GM18511 (cell line): ENCODE results near the gene MAML3.

Experiments used
- ATAC-seq: cut with Tn5 transposase; IDR thresholded peaks from one replicate; pipeline ENCODE4 v1.9.1; 2021; ENCODE audit warnings: mild to moderate bottlenecking, moderate library complexity; ENCODE audit not compliant: unreplicated experiment

The MAML3 gene

DNA sequence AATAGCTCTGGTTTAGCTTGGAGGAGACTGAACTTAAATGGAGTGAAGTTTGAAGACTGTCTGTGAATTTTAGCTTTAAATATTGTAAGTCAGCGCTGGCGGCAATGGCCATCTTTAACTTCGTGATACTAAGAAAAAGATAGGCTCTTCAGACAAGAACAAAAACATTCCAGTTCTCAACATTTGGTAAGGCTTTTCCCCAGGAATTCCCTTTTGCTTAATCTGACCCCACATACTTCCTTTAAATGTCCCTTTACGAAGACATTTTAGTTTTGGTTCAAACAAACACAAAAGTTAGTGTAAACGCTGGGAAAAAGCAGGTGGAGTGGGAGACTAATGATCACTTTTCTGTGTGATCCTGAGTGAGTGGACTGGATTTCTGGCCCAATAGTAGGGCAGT lies 106.2 kb downstream of the MAML3 start:
- no peak for ATAC-seq

GRCh38 chr4:140047017-140047640 lies 106.9 kb downstream of the MAML3 start:
- no peak for ATAC-seq

DNA sequence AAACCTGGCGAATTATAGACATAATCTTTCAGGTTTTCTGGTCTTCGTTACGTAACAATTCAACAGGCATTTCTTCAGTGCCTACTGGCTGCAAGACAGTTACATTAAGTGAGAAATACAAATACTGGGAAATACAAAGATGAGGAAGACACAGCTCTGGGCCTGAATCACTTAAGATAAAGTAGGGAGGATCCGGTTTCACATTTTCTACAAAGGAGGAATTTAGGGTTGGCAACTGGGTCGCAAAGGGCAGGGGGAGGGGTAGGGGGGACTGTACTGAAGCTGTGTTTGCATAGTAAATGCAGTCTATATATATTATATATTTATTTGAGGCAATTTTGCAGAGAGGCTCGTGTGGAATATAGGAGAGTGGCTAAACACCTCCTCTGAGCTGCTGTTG lies 107.4 kb downstream of the MAML3 start:
- no peak for ATAC-seq

DNA sequence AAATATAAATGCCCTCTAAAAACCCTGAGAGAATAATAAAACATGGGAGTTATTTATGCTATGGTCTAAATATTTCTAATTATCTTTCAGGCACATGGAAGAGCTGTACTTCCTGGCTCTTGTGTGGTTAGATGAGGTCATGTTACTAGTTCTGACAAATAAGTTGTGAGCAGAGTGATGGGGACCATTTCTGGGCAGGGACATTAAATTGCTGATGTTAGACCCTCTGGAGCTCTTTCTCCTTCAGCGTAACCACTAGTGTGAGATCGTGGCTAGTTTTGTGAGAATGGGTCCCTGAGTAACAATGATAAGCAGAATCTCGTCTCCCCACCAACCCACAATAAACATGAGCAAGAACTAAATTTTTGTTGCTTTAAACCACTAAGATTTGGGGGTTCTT lies 108.0 kb downstream of the MAML3 start:
- no peak for ATAC-seq

DNA sequence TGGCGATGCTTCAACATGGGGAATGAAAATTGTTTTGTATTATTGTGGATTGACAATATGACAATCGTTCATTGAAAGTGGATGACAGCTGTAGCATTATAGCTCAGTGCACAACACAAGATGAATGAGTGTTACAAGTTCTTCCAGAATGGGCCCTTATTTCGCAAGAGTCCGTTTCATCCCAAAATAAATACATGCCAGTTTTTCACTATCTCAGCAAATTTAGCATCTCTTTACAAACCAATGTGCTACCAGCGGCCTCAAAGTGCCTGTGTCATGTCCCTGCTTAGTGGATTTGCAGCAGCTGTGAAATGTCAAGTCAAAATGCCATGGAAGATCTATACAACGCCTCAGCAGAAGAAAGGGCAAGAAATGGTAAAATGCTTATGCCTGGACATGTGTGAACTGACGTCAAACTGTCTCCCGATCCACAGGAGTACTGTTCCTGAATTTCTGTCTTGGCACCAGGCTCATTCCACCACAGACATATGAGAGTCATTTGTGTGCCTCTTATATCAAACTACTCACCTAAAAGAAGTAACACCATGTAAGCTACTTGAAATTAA lies 109.6 kb downstream of the MAML3 start:
- ATAC-seq: no peak

- ATAC-seq: no peak
These were observed 111.3 kb downstream of the MAML3 start for GRCh38 chr4:140042634-140043033.

DNA sequence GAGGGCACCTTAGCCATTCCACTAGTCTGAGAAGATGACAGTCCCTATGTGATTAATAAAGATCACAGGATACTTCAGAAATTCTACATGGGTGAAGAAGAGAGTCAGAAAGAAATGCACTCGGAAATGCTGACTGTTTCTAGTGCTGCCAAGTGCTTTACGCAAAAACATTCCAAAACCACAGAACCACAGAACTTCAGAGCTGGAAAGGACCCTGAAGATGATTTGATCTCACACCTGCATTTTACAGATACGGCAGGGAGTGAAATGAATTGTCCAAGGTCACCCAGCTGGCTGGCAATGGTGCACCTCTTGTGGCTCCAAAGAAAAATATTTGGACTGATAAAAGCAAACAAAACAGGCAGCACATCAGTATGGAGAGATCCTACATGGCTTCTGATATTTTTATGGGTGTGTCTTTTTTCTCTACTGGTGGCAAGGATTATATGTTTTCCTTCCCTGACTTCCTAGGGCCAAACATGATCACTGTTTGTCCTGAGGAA lies 115.9 kb downstream of the MAML3 start:
- no peak for ATAC-seq

GRCh38 chr4:140037353-140038030 lies 116.5 kb downstream of the MAML3 start:
- no peak for ATAC-seq

DNA sequence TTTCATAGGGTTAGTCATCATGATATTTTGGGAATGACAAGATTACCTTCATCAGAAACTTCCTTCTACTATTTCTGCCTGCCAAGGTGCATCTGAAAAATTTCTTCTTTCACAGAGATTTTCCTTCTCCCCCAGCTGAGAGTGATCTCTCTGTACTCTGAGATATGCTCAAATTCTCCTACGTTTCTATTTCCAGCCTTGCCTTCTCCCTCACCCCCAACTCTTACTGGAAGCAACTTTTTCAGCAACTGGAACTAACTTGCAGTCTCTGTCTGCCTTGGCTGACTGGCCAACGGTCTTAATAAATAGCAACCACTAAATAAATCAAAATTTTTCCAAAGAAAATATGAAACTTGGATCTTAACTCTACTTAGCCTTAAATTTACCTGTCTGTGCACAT lies 122.3 kb downstream of the MAML3 start:
- ATAC-seq: no peak

DNA sequence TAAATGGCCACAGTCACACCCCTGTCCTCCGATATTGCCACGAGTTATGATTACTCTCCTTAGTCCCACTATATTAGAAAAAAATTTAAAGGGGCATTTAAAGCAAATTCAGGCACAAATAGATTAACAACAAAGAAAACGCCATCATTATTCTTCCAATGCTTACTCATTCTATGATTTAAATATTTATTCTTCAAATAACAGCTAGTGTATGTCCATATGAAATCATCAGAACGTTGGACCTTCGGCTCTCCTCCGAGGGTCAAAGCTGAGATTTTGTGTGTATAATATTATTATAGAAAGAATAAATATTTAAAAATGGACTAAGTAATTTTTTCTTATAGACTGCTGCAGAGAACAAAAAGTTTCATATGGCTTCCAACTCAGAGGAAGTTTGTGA lies 122.9 kb downstream of the MAML3 start:
- no peak for ATAC-seq

- ATAC-seq: no peak
These were observed 125.1 kb downstream of the MAML3 start for GRCh38 chr4:140028676-140029517.

DNA sequence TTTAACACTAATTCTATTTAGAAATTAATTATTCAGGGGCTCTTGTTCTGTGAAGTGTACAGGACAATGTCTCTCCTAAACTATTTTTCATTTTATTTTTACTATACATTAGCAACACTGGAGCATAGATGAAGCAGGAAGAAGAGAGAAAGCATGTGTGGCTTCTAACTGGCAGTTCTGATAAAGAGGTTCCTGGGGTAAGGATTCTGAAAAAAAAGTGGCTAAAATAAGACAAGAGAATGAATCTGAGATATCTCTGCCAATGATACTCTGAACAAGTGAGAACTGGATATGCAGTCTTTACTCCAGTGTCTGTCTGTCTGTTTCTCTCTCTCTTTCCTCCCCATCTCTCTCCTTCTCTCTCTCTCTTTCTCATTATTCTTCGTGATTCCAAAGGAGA lies 125.9 kb downstream of the MAML3 start:
- no peak for ATAC-seq

DNA sequence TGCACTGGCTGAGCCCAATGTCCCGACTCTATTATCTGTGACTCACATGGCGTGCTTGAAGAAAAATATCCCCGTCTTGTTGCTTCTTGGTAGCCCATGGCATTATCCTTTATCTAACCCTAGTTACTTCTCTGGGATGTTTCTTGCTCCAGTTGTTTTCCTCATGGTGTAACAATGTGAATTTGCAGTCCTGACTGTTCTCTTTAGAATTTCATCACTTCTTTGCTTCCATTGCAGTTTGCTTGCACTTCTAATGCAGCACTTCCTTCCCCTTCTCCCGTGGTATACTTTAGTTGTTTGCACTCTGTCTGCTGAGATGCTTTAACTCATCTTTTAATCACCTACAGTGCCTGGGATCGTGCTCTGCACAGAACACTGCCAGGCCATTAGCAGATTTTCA lies 126.9 kb downstream of the MAML3 start:
- no peak for ATAC-seq

GRCh38 chr4:140025470-140025869 lies 128.5 kb downstream of the MAML3 start:
- ATAC-seq: no peak

- no peak for ATAC-seq
These were observed 133.3 kb downstream of the MAML3 start for GRCh38 chr4:140020457-140021361.

- ATAC-seq: no peak
These were observed 134.2 kb downstream of the MAML3 start for GRCh38 chr4:140019619-140020347.

DNA sequence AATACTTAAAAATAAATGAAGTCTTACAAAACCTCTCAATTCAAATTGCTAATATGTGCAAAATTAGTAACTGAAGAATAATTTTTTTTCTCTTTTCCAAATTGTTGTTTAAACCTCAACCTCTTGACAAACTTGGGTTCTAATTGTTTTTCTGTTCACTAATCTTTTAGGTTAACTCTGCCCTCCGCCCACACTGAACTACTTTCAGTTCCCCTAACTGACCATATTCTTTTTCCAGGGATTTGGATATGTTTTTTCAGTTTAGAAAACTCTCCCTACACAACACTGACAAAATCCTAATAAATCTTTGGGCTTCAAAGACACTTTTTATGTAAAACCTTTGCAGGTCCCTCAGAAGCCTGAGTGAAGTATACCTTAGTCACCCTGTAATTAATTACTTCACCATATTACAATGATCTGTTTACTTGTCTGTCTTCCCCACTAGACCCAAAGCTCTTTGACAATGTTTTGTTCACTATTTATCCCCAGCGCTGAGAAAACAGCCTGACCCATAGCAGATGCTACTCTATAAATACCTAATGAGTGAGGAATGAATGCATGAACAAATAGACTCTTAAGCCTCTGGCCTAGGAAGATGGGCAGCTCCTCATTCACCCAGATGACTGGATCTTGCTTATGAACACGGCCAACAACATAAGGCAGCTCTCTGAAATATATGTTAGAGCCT lies 134.9 kb downstream of the MAML3 start:
- ATAC-seq: no peak

DNA sequence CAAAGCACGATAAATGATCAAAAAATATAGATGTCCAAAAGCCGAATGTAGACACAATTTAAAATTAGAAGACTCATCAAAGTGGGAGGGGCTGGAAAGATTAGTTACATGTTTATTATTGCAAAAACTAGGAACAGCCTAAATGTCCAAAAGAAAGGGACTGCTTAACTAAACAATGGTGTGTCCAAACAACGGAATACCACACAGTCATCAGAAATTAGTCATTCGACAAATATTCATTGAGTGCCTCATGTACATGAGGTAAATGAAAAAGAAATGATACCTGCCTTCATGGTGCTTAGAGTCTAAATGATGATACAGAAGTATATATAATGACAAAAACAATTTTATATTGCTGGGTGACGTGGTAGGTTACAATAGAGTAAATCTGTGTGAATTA lies 139.7 kb downstream of the MAML3 start:
- ATAC-seq: no peak
